Left renal pelvis (tissue), 4 donors: Measurements from ENCODE around the gene GPR37L1. TPM values are rescaled to one million over a fixed set of nuclear protein-coding genes. Genes with fewer than 3 reads are reported as not detected.
"Not testable (repeated sequence)": the region's sequence is repeated elsewhere in the genome, so short reads cannot be mapped to it uniquely, and the experiment has no call there.

ENCODE experiments used
- DNase-seq, 4 donors: peaks; one replicate each; pipeline ENCODE4 v3.0.0-alpha.2; 2013; ENCODE audit warnings: low read depth in 4 of 4, low spot score in 3 of 4
- polyA plus RNA-seq, 4 donors: library from polyadenylated mRNA; unstranded; fragments of 120-200 nt; gene quantifications; one replicate each; pipeline ENCODE4 v1.2.1, GENCODE V29; 2013; ENCODE audit not compliant: insufficient read length in 4 of 4

The GPR37L1 gene
- polyA plus RNA-seq, 4 donors = 0.07 to 0.16 (median 0.07) TPM

DNA sequence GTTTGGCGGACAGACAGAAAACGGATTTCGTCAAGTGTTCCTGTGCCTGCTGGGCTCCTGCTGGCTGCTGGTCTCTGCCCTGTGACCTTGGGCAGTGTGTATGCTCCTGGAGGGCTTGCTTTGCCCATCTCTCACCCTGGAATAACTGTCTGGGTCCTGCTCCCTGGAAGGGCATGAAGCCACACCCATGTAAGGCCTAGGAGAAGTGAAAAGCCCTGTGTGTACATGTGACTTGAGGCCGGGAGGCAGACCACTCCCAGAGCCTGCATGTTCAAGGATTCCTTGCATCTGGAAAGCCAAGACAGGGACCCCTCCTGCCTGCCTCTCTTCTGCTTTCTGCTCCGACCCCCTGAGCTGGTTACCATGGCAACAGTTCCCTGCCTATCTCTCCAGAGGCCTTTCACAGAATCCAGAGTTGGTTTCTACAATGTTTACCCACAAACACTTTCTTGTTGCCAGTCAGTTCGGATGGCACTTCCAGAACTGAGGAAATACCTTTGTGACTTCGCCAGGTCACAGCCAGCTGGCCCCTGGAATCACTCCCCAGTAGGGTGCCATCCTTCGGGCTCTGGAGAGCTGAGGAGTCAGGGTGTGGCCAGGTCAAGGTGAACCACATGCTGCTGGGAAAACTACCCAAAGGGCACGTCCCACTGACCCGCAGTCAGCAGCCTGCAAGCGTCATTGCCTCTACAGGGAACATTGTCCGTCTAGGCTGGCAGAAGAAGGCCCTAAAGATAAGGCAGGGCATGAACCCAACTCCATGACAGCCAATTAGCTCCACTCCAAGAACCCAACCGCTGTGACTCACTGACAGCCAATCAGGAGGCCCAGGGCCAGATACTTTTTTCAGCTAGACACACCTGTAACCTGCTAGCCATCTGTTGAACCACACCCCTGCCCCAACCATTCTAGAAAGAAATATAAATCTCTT lies 14.7 kb upstream of the GPR37L1 start:
- DNase-seq = no peak

DNA sequence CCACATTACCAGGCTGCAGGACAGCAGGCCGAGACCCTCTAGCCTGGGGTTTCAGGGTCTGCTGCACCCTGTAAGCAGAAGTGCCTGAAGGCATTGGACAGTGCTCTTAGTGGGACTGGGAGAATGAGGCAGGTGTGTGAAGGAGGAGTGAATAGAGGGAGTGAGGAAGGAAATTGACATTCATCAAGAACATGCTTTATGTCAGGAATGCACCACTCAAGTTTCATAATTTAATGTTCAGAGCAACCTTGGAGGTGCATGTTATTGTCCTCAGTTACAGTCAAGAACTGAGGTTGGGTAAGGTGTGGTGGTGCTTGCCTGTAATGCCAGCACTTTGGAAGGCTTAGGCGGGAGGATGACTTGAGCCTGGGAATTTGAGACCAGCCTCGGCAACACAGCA lies 11.7 kb upstream of the GPR37L1 start:
- no peak for DNase-seq

DNA sequence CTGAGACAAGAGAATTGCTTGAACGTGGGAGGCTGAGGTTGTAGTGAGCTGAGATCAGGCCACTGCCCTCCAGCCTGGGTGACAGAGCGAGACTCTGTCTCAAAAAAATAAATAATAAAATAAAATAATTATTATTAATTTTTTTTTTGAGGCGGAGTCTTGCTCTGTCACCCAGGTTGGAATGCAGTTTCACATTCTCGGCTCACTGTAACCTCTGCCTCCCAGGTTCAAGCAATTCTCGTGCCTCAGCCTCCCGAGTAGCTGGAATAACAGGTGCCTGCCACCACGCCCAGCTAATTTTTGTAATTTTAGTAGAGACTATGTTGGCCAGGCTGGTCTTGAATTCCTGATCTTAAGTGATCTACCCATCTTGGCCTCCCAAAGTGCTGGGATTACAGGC lies 11.1 kb upstream of the GPR37L1 start:
- DNase-seq = not testable (repeated sequence)

DNA sequence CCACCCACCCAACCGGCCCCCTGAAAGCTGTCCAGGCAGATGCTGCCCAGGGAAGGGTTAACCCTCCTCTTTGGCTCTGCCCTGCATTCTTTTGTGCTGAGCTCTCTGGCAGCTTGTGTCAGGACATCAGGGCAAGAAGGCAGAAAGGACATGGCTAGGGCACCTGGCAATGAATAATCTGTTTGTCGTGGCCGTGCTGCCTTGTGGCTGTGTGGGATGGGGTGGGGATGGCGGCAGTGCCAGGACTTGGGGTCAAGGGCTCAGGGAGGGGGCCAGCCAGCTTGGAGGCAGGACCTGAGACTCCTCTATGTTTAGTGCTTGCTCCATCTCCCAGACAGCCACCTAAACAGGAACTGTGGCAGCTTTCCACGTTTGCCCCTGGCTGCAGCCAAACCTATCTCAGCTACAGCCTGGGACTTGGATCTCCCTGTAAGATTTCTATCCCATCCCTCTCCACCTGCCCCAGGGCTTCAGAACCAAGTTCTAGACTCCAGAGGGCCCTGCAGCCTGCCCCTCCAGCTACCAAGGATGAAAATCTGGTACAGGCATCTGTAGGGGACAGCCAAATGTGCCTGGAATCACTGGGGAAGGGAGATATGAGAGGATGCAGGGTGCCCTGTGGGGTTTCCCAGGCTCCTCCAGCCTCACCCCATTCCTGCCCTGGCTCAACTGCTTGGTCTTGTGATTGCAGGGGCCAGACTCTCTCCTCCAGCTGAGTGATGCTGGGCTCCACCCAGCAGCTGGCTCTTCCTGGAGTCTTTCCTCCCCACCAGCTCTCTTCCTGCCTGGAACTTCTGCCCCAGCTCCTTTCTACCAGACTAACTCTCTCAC lies 9.6 kb upstream of the GPR37L1 start:
- DNase-seq = no peak

DNA sequence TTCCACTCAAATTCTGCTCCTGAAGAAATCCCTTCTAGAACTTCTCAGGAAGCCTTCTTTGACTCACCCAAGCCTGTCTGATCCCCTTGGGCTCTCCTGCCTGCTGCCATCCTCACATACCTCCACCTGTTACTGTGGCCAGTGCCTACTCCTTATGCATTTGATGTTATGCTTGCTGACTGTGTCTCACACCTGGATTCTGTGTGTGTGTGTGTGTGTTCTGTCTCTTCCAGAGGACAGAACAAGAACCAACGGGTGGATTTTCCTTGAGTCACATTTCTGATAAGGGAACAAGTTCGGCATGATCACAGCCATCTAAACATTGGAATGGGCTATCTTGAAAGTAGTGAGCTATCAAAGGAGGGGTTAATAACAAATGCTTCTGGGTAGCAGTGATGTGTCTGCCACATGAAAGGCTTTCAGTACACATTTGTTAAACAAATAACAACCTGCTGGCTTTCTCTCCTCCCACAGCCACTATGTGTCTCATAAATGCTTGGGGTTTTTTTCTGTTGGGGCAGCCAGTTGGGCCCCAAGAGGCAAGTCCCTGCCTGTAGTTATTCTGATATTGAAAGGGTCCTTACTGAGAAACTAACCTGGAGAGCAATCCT lies 8.9 kb upstream of the GPR37L1 start:
- no peak for DNase-seq

DNA sequence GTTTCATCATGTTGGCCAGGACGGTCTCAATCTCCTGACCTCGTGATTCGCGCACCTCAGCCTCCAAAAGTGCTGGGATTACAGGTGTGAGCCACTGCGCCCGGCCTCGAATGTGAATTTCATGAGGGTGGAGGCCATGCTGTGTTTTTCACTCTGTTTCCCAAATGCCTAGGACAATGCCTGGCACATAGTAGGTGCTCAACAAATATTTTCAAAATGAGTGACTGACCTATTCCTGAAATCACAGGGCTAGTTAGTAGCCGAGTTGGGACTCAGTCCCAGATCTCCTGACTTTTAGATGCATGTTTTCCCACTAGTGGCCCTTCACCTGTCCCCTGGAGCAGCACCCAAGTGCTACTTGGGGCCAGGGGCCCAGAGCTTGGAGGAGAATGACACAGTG lies 6.4 kb upstream of the GPR37L1 start:
- no peak for DNase-seq

DNA sequence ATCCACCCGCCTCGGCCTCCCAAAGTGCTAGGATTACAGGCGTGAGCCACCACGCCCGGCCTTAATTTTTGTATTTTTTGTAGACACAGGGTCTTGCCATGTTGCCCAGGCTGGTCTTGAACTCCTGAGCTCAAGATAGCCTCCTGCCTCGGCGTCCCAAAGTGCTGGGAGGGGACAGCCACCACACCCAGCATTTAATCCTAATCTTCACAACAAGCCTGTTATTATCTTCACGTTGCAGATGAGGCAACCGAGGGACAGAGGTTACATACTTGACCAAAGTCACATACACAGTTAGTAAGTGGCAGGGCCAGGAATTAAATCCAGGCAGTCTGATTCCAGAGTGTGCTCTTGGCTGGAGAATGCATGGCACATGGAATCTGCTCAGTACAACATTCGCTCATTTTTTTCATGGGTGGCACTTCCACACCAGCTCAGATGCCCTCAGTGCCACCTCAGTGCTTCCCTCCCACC lies 4.8 kb upstream of the GPR37L1 start:
- no peak for DNase-seq

DNA sequence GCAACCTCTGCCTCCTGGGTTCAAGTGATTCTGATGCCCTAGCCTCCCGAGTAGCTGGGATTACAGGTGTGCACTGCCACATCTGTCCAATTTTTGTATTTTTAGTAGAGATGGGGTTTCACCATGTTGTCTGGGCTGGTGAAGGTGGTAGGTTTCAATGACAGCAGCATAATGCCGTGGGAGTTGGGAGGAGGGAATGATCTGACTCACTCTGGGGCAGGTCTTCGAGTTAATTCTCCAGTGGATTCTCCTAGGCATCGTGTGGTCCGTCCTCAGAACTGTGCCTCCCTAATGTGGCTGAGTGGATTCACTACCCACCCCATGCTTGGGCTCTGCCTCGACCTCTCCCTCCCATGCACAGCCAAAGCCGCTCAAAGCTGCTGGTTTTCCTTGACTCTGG lies 1.7 kb upstream of the GPR37L1 start:
- no peak for DNase-seq

DNA sequence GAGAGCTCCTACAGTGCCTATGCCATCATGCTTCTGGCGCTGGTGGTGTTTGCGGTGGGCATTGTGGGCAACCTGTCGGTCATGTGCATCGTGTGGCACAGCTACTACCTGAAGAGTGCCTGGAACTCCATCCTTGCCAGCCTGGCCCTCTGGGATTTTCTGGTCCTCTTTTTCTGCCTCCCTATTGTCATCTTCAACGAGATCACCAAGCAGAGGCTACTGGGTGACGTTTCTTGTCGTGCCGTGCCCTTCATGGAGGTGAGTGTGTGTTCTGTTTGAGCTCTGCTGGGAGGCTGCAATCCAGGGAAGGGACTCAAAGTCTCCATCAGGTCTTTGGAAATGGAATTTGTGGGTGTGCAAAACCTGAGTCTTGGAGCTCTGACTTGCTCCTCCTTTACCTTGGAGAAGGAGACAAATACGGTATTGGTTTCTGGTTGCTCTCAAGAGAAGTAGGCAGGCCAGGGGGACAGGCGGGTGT lies 658 bp downstream of the GPR37L1 start:
- DNase-seq = no peak

DNA sequence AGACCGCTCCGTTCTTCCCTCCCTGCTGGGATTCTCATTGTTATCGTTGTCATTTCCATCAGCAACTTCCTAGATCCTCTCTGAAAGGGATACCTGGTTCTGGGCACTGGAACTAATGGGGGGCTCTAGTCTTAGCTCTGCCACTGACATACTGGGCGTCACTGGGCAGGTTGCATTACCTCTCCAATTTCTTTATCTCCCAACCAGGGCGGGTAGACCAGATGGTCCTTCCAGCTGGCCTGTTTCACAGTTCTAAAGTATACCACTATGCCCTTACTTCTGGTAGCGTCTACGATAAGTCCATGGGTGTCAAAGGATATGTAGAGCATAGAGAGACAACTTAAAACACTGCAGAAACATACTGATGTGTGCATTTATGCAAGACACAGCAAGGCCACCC lies 1.4 kb downstream of the GPR37L1 start:
- DNase-seq = no peak

DNA sequence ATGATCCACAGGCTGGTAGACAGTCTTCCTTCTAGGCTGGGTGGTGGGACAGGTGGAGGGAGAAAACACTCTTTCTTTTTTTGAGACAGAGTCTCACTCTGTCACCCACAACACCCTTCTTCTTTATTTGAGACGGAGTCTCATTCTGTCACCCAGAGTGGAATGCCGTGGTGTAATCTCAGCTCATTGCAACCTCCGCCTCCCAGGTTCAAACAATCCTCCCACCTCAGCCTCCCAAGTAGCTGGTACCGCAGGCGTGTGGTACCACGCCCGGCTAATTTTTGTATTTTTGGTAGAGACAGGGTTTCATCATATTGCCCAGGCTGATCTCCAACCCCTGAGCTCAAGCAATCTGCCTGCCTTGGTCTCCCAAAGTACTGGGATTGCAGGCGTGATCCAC lies 2.9 kb downstream of the GPR37L1 start:
- DNase-seq = no peak

DNA sequence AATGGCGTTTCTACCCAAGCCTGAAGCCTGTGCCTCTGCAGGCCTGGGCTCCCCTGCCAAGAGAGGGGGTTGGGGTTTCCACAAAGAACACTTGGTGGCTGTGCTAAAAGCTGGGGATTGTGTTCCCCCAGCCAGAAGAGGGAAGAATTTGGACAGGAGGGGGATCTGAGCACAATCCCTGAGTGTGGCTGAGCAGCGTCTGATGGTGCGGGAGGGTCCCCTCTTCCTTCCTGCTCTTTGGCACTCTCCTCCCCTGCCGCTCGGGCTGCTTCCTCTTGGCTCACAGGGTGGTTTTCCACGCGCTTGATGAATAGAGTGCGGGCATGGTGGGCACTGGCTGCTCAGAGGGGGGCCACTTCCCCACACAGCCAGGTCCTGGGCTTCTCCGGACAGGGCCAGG lies 3.7 kb downstream of the GPR37L1 start:
- DNase-seq = no peak

DNA sequence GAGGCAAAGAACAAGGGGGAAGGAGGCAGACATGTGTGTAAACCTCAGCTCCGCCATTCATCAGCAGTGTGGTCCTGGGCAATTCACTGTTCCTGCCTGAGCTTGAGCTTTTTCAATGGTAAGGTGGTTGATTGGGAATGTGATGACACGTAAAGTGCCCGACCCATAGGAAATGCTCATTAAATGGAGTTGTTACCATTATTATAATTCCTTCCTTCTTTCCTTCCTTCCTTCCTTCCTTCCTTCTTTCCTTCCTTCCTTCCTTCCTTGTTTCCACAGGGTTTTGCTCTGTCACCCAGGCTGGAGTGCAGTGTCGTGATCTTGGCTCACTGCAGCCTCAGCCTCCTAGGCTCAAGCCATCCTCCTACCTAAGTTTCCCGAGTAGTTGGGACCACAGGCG lies 4.3 kb downstream of the GPR37L1 start:
- no peak for DNase-seq

DNA sequence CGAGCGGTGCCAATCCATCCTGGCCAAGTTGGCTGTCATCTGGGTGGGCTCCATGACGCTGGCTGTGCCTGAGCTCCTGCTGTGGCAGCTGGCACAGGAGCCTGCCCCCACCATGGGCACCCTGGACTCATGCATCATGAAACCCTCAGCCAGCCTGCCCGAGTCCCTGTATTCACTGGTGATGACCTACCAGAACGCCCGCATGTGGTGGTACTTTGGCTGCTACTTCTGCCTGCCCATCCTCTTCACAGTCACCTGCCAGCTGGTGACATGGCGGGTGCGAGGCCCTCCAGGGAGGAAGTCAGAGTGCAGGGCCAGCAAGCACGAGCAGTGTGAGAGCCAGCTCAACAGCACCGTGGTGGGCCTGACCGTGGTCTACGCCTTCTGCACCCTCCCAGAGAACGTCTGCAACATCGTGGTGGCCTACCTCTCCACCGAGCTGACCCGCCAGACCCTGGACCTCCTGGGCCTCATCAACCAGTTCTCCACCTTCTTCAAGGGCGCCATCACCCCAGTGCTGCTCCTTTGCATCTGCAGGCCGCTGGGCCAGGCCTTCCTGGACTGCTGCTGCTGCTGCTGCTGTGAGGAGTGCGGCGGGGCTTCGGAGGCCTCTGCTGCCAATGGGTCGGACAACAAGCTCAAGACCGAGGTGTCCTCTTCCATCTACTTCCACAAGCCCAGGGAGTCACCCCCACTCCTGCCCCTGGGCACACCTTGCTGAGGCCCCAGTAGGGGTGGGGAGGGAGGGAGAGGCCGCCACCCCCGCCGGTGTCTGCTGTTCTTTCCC lies 5.3 kb downstream of the GPR37L1 start:
- no peak for DNase-seq

DNA sequence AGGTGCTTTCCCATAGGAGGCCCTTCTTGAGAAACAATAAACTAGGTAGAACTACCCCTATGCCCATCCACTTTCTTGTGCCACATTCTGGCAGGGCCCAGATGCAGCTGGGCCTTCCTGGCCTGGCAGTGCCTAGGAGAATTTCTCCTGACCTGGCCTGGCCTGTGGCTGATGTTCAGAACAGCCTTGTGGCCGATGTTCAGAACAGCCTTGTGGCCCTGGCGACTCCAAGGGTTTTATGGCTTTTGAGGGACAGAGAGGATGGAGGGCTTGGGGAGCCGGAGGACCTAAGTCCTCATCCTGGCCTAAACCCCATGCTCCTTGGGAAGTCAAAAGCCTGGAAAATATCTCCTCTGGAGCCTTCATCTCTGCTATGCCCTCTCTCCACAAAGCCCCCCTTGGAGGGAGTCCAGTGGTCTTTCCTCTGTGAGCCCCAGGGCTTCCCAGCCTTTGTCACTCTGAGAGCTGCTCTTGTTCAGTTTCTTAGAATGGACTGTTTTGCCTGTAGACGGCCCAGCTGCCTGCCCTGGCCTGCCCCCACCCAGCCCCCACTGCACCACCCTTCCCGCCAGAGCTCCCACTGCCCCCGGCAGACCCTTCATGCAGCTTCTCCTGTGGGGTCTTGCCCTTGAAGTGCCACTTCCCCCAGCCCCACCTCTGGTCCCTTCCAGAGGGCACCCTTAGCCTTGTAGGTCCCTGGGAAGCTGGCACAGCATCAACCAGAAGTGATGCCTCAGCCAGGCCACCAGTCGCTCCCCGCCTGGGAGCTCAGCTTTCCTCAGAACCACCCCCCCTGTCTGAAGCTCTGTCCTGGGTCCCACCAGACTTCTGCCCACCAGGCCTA lies 7.0 kb downstream of the GPR37L1 start:
- DNase-seq = no peak

DNA sequence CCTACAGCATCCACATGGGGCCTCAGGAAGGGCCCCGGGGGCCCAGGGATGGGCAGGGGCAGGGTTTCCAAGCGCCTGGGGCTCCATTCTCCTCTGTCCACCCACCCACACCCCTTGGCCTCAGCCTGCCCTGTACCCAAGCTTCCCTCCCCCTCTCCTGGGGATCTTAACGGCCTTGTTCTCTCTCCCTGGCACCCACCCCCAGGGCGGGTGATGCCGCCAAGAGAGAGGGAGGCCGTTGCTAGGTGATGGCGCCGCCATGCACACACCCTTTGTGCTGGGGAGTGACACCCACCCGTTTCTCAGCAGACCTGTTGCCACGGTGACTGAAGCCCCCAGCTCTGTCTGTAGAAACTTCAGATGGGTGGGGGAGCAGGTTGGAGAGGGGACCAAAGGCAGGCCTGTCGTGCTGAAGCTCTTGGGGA lies 7.6 kb downstream of the GPR37L1 start:
- no peak for DNase-seq

DNA sequence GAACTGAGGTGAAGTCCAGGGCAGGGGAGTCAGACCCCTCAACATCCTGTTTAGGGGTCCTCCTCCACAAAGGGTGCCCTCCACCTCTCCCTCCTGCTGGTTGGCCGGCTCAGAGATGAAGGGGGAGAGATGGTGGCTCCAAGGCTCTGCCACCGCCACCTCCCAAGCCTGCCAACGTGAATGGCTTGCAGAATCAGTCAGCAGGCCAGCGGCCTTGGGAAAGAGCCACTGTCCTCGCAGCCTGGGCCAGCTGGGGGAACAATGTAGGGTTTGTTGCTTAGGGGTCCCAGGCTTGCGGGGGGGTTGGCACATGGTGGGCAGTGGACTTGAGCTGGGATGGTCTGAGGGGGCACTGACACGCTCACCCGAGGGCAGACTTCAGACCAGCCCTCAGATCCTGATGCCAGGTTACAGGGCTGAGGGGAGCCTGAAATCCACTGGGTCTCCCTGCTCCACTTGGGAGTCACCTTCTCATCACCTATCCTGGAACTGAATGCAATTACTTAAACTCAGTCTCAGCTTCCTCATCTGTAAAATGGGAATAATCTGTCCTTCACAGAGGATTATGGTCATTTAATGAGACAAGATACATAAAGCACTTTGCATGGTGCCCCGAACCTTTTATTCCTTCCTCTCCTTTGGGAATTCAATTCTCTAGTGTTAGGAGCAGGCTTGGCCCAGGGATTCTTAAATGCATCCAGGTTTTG lies 8.3 kb downstream of the GPR37L1 start:
- DNase-seq = no peak

DNA sequence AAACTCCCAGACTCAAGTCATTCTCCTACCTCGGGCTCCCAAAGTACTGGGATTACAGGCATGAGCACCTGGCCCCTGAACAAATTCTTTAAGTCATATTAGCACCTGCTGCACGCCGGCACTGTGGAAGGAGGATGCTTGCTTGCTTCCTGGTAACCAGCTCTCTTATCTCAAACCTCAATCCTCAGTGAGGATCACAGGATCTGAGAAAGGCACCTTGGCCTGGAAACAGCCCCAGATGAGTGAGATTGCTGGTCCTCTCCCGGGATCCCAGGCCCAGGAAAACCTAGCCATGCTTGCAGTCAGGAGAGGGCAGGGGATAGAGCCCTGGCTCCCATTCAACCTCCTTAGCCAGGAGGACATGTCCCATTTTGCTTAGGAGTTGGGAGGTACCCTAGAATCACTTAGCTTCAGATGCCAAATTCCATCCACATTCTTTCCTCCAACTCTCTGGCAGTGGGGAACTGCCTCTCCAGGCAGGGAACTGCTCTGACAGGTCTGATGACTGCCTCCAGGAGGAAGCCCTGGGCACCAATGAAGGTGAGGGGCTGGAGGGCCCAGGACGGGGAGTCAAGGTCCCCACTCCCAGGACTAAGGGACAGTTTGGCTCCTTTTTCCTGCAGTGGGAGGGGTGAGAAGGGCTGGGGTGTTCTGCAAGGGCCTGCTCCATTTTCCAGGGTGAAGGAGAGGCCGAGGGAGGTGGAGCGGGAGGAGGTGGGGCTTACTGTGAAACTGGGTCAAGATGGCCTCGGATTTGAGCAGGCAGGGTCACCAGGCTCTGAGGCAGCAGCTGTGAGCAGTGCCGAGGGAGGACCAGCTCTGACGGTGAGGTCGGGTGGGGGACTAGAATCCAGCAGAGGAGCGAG lies 9.5 kb downstream of the GPR37L1 start:
- no peak for DNase-seq
